Stimulated activated CD8-positive, alpha-beta memory T cell treated with anti-CD3 and anti-CD28 coated beads, Interleukin-12 subunit alpha, Interleukin-12 subunit beta, amount 100 ng/mL, for 1 hour (primary cell): Measurements from ENCODE around the gene KCND1.

Experiments
- DNase-seq: peaks from one replicate; pipeline ENCODE4 v3.0.0-alpha.2; 2020; ENCODE audit warnings: low read depth

Gene KCND1

GRCh38 chrX:48937054-48937907 is 34.4 kb downstream of the KCND1 start:
- DNase-seq = peak; percentile 68

- no peak for DNase-seq
Measured at GRCh38 chrX:48936429-48937053, 35.1 kb downstream of the KCND1 start.

GRCh38 chrX:48935301-48935670 is 36.4 kb downstream of the KCND1 start:
- no peak for DNase-seq

- DNase-seq = no peak
Measured at GRCh38 chrX:48934581-48935300, 36.9 kb downstream of the KCND1 start.

GRCh38 chrX:48933757-48934156 is 37.9 kb downstream of the KCND1 start:
- DNase-seq = no peak

GRCh38 chrX:48927736-48928382 is 43.8 kb downstream of the KCND1 start:
- DNase-seq = no peak

GRCh38 chrX:48927123-48927522 is 44.5 kb downstream of the KCND1 start:
- no peak for DNase-seq

GRCh38 chrX:48924270-48924669 is 47.4 kb downstream of the KCND1 start:
- DNase-seq = no peak

- no peak for DNase-seq
Measured at GRCh38 chrX:48923771-48924170, 47.9 kb downstream of the KCND1 start.

GRCh38 chrX:48920718-48921104 is 50.9 kb downstream of the KCND1 start:
- no peak for DNase-seq

- DNase-seq = no peak
Measured at GRCh38 chrX:48919947-48920717, 51.5 kb downstream of the KCND1 start.

GRCh38 chrX:48919360-48919841 is 52.2 kb downstream of the KCND1 start:
- DNase-seq = no peak

- DNase-seq = peak; percentile 85
Measured at GRCh38 chrX:48918643-48919340, 52.9 kb downstream of the KCND1 start, which contains the start of gene PIM2. Gene PIM2, minus strand, starts transcription at chrX:48919024. Its CDS starts 190 bp downstream, at chrX:48918834.

- DNase-seq = no peak
Measured at GRCh38 chrX:48918301-48918642, 53.4 kb downstream of the KCND1 start.

GRCh38 chrX:48917139-48918001 is 54.3 kb downstream of the KCND1 start:
- peak; percentile 74 for DNase-seq

GRCh38 chrX:48914593-48915493 is 56.8 kb downstream of the KCND1 start:
- DNase-seq = no peak

GRCh38 chrX:48913605-48914366 is 57.9 kb downstream of the KCND1 start:
- no peak for DNase-seq
